Liver (tissue), 9 donors: Measurements from ENCODE around the gene SERPINA4. TPM values are rescaled to one million over a fixed set of nuclear protein-coding genes. Genes with fewer than 3 reads are reported as not detected.

Source experiments
- DNase-seq: peaks from one replicate; pipeline ENCODE4 v3.0.0-alpha.2; 2017; ENCODE audit warnings: low spot score
- H3K27ac ChIP-seq, 2 donors: one replicate each; pipeline ENCODE4 v1.7.0; 2013; ENCODE audit warnings: inconsistent platforms in 2 of 2, low read length in 2 of 2, control low read depth in 1 of 2, low read depth in 1 of 2, mild to moderate bottlenecking in 1 of 2
- H3K27me3 ChIP-seq, 4 donors: one replicate each; pipeline versions ENCODE4 v1.6.1 to v1.7.0; 2013; ENCODE audit warnings: low read length in 3 of 4, inconsistent platforms in 1 of 4, mild to moderate bottlenecking in 1 of 4, moderate library complexity in 1 of 4; ENCODE audit not compliant: control insufficient read depth in 4 of 4, insufficient read depth in 4 of 4
- H3K36me3 ChIP-seq, 4 donors: one replicate each; pipeline versions ENCODE4 v1.6.1 to v1.7.0; 2013; ENCODE audit warnings: low read length in 3 of 4, mild to moderate bottlenecking in 3 of 4, low read depth in 1 of 4, moderate library complexity in 1 of 4; ENCODE audit not compliant: control insufficient read depth in 4 of 4, insufficient read depth in 3 of 4
- H3K4me1 ChIP-seq, 4 donors: one replicate each; pipeline versions ENCODE4 v1.6.1 to v1.7.0; 2013; ENCODE audit warnings: low read length in 3 of 4, mild to moderate bottlenecking in 3 of 4, moderate library complexity in 1 of 4; ENCODE audit not compliant: control insufficient read depth in 4 of 4, insufficient read depth in 4 of 4
- H3K4me3 ChIP-seq, 3 donors: one replicate each; pipeline versions ENCODE4 v1.6.1 to v1.7.0; 2013; ENCODE audit warnings: low read length in 3 of 3, control low read depth in 1 of 3, low read depth in 1 of 3, mild to moderate bottlenecking in 1 of 3
- H3K9ac ChIP-seq, 2 donors: one replicate each; pipeline ENCODE4 v1.7.0; 2013; ENCODE audit warnings: low read length in 2 of 2, mild to moderate bottlenecking in 2 of 2, moderate library complexity in 2 of 2, control low read depth in 1 of 2, low read depth in 1 of 2
- H3K9me3 ChIP-seq, 4 donors: one replicate each; pipeline versions ENCODE4 v1.6.1 to v1.7.0; 2013; ENCODE audit warnings: low read length in 3 of 4; ENCODE audit not compliant: control insufficient read depth in 4 of 4
- ATF3 ChIP-seq: IDR thresholded peaks from 2 replicates; pipeline ENCODE4 v1.6.1; 2016; ENCODE audit warnings: antibody characterized with exemption
- EGR1 ChIP-seq, 2 donors: IDR thresholded peaks; 2 replicates each; pipeline ENCODE4 v1.6.1; 2016 to 2018; ENCODE audit warnings: antibody characterized with exemption in 2 of 2, low read depth in 2 of 2
- FOXA1 ChIP-seq: IDR thresholded peaks from 2 replicates; pipeline ENCODE4 v1.6.1; 2016; ENCODE audit warnings: antibody characterized with exemption
- GABPA ChIP-seq, 2 donors: IDR thresholded peaks in 1 of 2; conservative IDR thresholded peaks in 1 of 2; 2 replicates each; pipeline ENCODE4 v1.6.1; 2016; ENCODE audit warnings: antibody characterized with exemption in 2 of 2, mild to moderate bottlenecking in 1 of 2, moderate library complexity in 1 of 2
- HNF4A ChIP-seq, 2 donors: conservative IDR thresholded peaks; 2 replicates each; pipeline ENCODE4 v1.6.1; 2016; ENCODE audit warnings: antibody characterized with exemption in 2 of 2, mild to moderate bottlenecking in 2 of 2
- HNF4G ChIP-seq: IDR thresholded peaks from 2 replicates; pipeline ENCODE4 v1.6.1; 2016; ENCODE audit warnings: antibody characterized with exemption
- JUND ChIP-seq, 2 donors: IDR thresholded peaks; 2 replicates each; pipeline ENCODE4 v1.6.1; 2016; ENCODE audit warnings: antibody characterized with exemption in 2 of 2
- MAX ChIP-seq: IDR thresholded peaks from 2 replicates; pipeline ENCODE4 v1.6.1; 2016; ENCODE audit warnings: antibody characterized with exemption
- NR2F2 ChIP-seq: IDR thresholded peaks from 2 replicates; pipeline ENCODE4 v1.6.1; 2016; ENCODE audit warnings: antibody characterized with exemption
- RAD21 ChIP-seq, 2 donors: IDR thresholded peaks; 2 replicates each; pipeline ENCODE4 v1.6.1; 2016; ENCODE audit warnings: antibody characterized with exemption in 2 of 2, mild to moderate bottlenecking in 2 of 2
- REST ChIP-seq: IDR thresholded peaks from 2 replicates; pipeline ENCODE4 v1.6.1; 2016; ENCODE audit warnings: antibody characterized with exemption, mild to moderate bottlenecking
- RXRA ChIP-seq, 2 donors: IDR thresholded peaks; 2 replicates each; pipeline ENCODE4 v1.6.1; 2017 to 2018; ENCODE audit warnings: antibody characterized with exemption in 2 of 2, mild to moderate bottlenecking in 1 of 2
- SP1 ChIP-seq: IDR thresholded peaks from 2 replicates; pipeline ENCODE4 v1.6.1; 2018; ENCODE audit warnings: antibody characterized with exemption, mild to moderate bottlenecking
- TAF1 ChIP-seq: conservative IDR thresholded peaks from 2 replicates; pipeline ENCODE4 v1.6.1; 2016; ENCODE audit warnings: antibody characterized with exemption, mild to moderate bottlenecking
- YY1 ChIP-seq: IDR thresholded peaks from 2 replicates; pipeline ENCODE4 v1.6.1; 2016; ENCODE audit warnings: antibody characterized with exemption, mild to moderate bottlenecking
- ZBTB33 ChIP-seq: IDR thresholded peaks from 2 replicates; pipeline ENCODE4 v1.6.1; 2016; ENCODE audit warnings: antibody characterized with exemption
- WGBS: extraction: QIAGEN DNeasy Blood & Tissue Kit; methylation state at CpG from one replicate; pipeline ENCODE4 v1.1.7; 2013; 5-methylcytosine and 5-hydroxymethylcytosine counted together
- polyA plus RNA-seq, 2 donors: library from polyadenylated mRNA; stranded (reverse) in 1 of 2; unstranded in 1 of 2; fragments of 200-250 nt in 1 of 2; fragments of >200 nt in 1 of 2; fragmentation: Nextera tagmentation in 1 of 2; extraction: Ambion mirVana in 1 of 2; gene quantifications; one replicate each; pipeline versions ENCODE4 v1.2.1 to v1.2.3, GENCODE V29; 2013 to 2015
- total RNA-seq, 2 donors: library from RNA; depleted of rRNA; stranded (reverse); fragments of >200 nt; gene quantifications; one replicate each; pipeline ENCODE4 v1.2.3, GENCODE V29; 2014
- TF ChIP-seq, protein P1 (sequence below): fragments of 150-350 bp; IDR thresholded peaks from 2 replicates; pipeline ENCODE4 v1.5.1; 2017; ENCODE audit warnings: improper control_type of control experiment, low read depth, low read length; ENCODE audit not compliant: missing input control
- donor health status: healthy.
- donor health status: healthy.
- donor health status: healthy.
- donor health status: healthy.
- donor health status: healthy.

SERPINA4 gene
- total and polyA plus RNA-seq, 4 donors, result 50.5 to 150 (median 74.0) TPM

GRCh38 chr14:94535506-94535905 is 25.7 kb upstream of the SERPINA4 start:
- Histone ChIP-seq H3K9me3 (no peaks in the 10 kb centered on the region), H3K4me1 (peaks cover 0 to 6% (median 0%) of the 10 kb centered on the region in 4 donors), H3K9ac (no peak overlapping the region), H3K4me3 (no peak overlapping the region), H3K27ac (no peak overlapping the region), H3K36me3 (no peaks in the 10 kb centered on the region), H3K27me3 (no peaks in the 10 kb centered on the region)
- no peak for TF ChIP-seq HNF4A (conservative IDR thresholded peaks at IDR 0.05)
- TF ChIP-seq REST, result no peak
- no peak for TF ChIP-seq NR2F2
- DNase-seq, result no peak
- 82% methylated on average over 3 of the region's 3 CpGs for WGBS

DNA sequence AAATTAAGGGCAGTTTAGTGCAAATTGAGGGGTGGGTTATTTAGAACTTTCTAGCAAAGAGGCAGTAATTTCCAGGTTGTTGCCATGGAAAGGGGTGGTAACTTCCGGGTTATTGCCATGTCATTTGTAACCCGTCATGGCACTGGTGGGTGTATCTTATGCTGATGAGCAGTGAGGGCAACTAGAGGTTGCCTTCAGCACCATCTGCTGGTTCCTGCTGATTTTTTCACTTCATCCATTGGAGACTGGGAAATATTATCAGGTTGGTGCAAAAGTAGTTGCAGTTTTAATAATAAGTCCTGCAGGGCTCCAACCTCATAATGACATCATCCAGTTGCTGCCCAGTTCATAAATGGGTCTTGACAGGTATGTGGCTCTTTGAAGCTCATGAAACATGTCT is 24.4 kb upstream of the SERPINA4 start:
- Histone ChIP-seq H3K4me1 (peaks cover 0 to 6% (median 0%) of the 10 kb centered on the region in 4 donors), H3K27ac (no peak overlapping the region), H3K27me3 (no peaks in the 10 kb centered on the region), H3K9ac (no peak overlapping the region), H3K36me3 (no peaks in the 10 kb centered on the region), H3K4me3 (no peak overlapping the region), H3K9me3 (no peaks in the 10 kb centered on the region)
- peak; percentile 32 for DNase-seq
- 20% methylated on average over 2 of the region's 2 CpGs for WGBS
- no peak for TF ChIP-seq TAF1
- TF ChIP-seq HNF4G, result no peak
- TF ChIP-seq YY1, result no peak
- peak; percentile 46 to 73 for TF ChIP-seq RXRA (IDR thresholded peaks at IDR 0.05)
- no peak for TF ChIP-seq ATF3
- no peak for TF ChIP-seq MAX
- TF ChIP-seq NR2F2, result no peak
- peak; percentile 21 for TF ChIP-seq SP1
- TF ChIP-seq RAD21 (IDR thresholded peaks at IDR 0.05), result peak; percentile 91 to 92
- peak in 1 of 2 donors; percentile 26 for TF ChIP-seq HNF4A (conservative IDR thresholded peaks at IDR 0.05)
- TF ChIP-seq JUND (IDR thresholded peaks at IDR 0.05), result no peak
- no peak for TF ChIP-seq FOXA1
- no peak for TF ChIP-seq ZBTB33
- TF ChIP-seq GABPA (IDR thresholded peaks at IDR 0.05 in 1 of 2, conservative IDR thresholded peaks at IDR 0.05 in 1 of 2), result peak; percentile 41 to 88
- TF ChIP-seq REST, result no peak
- peak in 1 of 2 donors; percentile 40 for TF ChIP-seq EGR1 (IDR thresholded peaks at IDR 0.05; ENCODE audit: low read depth in 2 of 2)
- TF ChIP-seq, protein P1, sequence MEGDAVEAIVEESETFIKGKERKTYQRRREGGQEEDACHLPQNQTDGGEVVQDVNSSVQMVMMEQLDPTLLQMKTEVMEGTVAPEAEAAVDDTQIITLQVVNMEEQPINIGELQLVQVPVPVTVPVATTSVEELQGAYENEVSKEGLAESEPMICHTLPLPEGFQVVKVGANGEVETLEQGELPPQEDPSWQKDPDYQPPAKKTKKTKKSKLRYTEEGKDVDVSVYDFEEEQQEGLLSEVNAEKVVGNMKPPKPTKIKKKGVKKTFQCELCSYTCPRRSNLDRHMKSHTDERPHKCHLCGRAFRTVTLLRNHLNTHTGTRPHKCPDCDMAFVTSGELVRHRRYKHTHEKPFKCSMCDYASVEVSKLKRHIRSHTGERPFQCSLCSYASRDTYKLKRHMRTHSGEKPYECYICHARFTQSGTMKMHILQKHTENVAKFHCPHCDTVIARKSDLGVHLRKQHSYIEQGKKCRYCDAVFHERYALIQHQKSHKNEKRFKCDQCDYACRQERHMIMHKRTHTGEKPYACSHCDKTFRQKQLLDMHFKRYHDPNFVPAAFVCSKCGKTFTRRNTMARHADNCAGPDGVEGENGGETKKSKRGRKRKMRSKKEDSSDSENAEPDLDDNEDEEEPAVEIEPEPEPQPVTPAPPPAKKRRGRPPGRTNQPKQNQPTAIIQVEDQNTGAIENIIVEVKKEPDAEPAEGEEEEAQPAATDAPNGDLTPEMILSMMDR, result peak; percentile 56
